PC-9 (cell line): ENCODE measurements around the gene PYDC1. TPM values are rescaled to one million over a fixed set of nuclear protein-coding genes. Genes with fewer than 3 reads are reported as not detected.

Source experiments
- BruUV-seq: library from RNA; stranded (reverse); fragments of 400-500 nt; replicated peaks from 2 replicates; lab custom pipeline; 2021; lab: Mats Ljungman, UMichigan
- CTCF ChIA-PET: fragments of 300-600 bp; sonication (Branson Sonifier 250); formaldehyde crosslinking; loops from one replicate; lab custom pipeline; 2022; ENCODE audit warnings: antibody characterized with exemption; lab: Charles Lee
- POLR2A ChIA-PET: fragments of 300-600 bp; sonication (Branson Sonifier 250); formaldehyde crosslinking; loops from one replicate; lab custom pipeline; 2022; ENCODE audit warnings: antibody characterized with exemption; ENCODE audit not compliant: unreplicated experiment; lab: Charles Lee
- DNase-seq, 2 experiments: peaks; one replicate each; pipeline versions ENCODE4 v3.0.0 to v3.0.0-alpha.2; 2015 to 2022; ENCODE audit warnings: mixed read lengths in 1 of 2
- H2AFZ ChIP-seq: fragments of 200-600 bp; sonication (generic); 2 replicates; pipeline ENCODE4 v1.8.1; 2017; ENCODE audit warnings: antibody characterized with exemption
- H3F3A ChIP-seq: fragments of 200-600 bp; sonication (generic); 2 replicates; pipeline ENCODE4 v1.8.1; 2017; ENCODE audit warnings: antibody characterized with exemption, mild to moderate bottlenecking, low read depth; ENCODE audit not compliant: insufficient read depth
- H3K27ac ChIP-seq: fragments of 200-600 bp; sonication (generic); 2 replicates; pipeline ENCODE4 v1.6.1; 2016; ENCODE audit warnings: mixed run types
- H3K27me3 ChIP-seq: fragments of 200-600 bp; sonication (generic); 2 replicates; pipeline ENCODE4 v1.6.1; 2016; ENCODE audit warnings: low read depth, mixed run types; ENCODE audit not compliant: insufficient read depth
- H3K36me3 ChIP-seq: fragments of 200-600 bp; sonication (generic); 2 replicates; pipeline ENCODE4 v1.6.1; 2016; ENCODE audit warnings: low read depth, mixed run types
- H3K4me1 ChIP-seq: fragments of 200-600 bp; sonication (generic); replicated peaks from 2 replicates; pipeline ENCODE4 v1.6.1; 2016; ENCODE audit warnings: mixed run types; ENCODE audit not compliant: insufficient read depth
- H3K4me2 ChIP-seq: fragments of 200-600 bp; sonication (generic); 2 replicates; pipeline ENCODE4 v1.6.1; 2017; ENCODE audit warnings: mixed run types
- H3K4me3 ChIP-seq: fragments of 200-600 bp; sonication (generic); 2 replicates; pipeline ENCODE4 v1.6.1; 2016; ENCODE audit warnings: mixed run types
- H3K79me2 ChIP-seq: fragments of 200-600 bp; sonication (generic); 2 replicates; pipeline ENCODE4 v1.6.1; 2017; ENCODE audit warnings: low read depth, mixed run types
- H3K9me2 ChIP-seq: fragments of 200-600 bp; sonication (generic); 2 replicates; pipeline ENCODE4 v1.8.1; 2017; ENCODE audit warnings: mild to moderate bottlenecking; ENCODE audit not compliant: insufficient read depth
- H3K9me3 ChIP-seq: fragments of 200-600 bp; sonication (generic); 2 replicates; pipeline ENCODE4 v1.8.1; 2016; ENCODE audit warnings: low read depth; ENCODE audit not compliant: insufficient read depth
- H4K20me1 ChIP-seq: fragments of 200-600 bp; sonication (generic); 2 replicates; pipeline ENCODE4 v1.8.1; 2017; ENCODE audit not compliant: insufficient read depth
- CTCF ChIP-seq: fragments of 200-600 bp; sonication (generic); conservative IDR thresholded peaks from 2 replicates; pipeline ENCODE4 v1.6.1; 2017; ENCODE audit warnings: mixed run types, antibody characterized with exemption, mild to moderate bottlenecking, moderate library complexity
- EZH2 ChIP-seq: fragments of 200-600 bp; sonication (generic); IDR thresholded peaks from 2 replicates; pipeline ENCODE4 v1.8.0; 2017; ENCODE audit warnings: antibody characterized with exemption, low read depth
- intact Hi-C: fragments of 100-400 bp; cut with micrococcal nuclease; formaldehyde crosslinking; loops from one replicate; pipeline ENCODE4 v1.10.0; 2022; ENCODE audit not compliant: unreplicated experiment
- total RNA-seq: library from RNA; stranded (reverse); gene quantifications from 2 replicates; pipeline ENCODE4 v1.2.3, GENCODE V29; 2021

The PYDC1 gene
- total RNA-seq, 1 experiment from 2014 or later = not detected

GRCh38 chr16:31224092-31224955 is 7.4 kb upstream of the PYDC1 start:
- Histone ChIP-seq H3K79me2 (no peaks in the 10 kb centered on the region), H3K9me2 (no peaks in the 10 kb centered on the region), H3K9me3 (no peaks in the 10 kb centered on the region), H3K27ac (no peak overlapping the region), H3K4me3 (no peak overlapping the region), H3K36me3 (no peaks in the 10 kb centered on the region), H3F3A (no peaks in the 10 kb centered on the region), H3K27me3 (no peaks in the 10 kb centered on the region), H3K4me1 (no peaks in the 10 kb centered on the region), H2AFZ (no peak overlapping the region), H4K20me1 (no peaks in the 10 kb centered on the region), H3K4me2 (no peak overlapping the region)
- intact Hi-C loops = no loop called here
- TF ChIP-seq EZH2 = no peak
- TF ChIP-seq CTCF = no peak
- no TSS peak for BruUV-seq
- CTCF ChIA-PET = no interaction called here
- DNase-seq = no peak
- POLR2A ChIA-PET = no interaction called here

- no peaks in the 10 kb centered on the region for H3K9me2 ChIP-seq
- H4K20me1 ChIP-seq = no peaks in the 10 kb centered on the region
- H3K27me3 ChIP-seq = no peaks in the 10 kb centered on the region
- H3K36me3 ChIP-seq = no peaks in the 10 kb centered on the region
- DNase-seq = no peak
- H2AFZ ChIP-seq = no peak overlapping the region
- H3K79me2 ChIP-seq = no peaks in the 10 kb centered on the region
- no peak overlapping the region for H3K27ac ChIP-seq
- intact Hi-C loops = no loop called here
- H3K9me3 ChIP-seq = no peaks in the 10 kb centered on the region
- ChIA-PET POLR2A (no interaction called here), CTCF (no interaction called here)
- no peaks in the 10 kb centered on the region for H3K4me1 ChIP-seq
- TF ChIP-seq CTCF = no peak
- TF ChIP-seq EZH2 = no peak
- BruUV-seq = no TSS peak
- no peaks in the 10 kb centered on the region for H3F3A ChIP-seq
- H3K4me3 ChIP-seq = no peak overlapping the region
- H3K4me2 ChIP-seq = no peak overlapping the region
These were observed 6.1 kb upstream of the PYDC1 start for GRCh38 chr16:31223044-31223443.

GRCh38 chr16:31221357-31222160 is 4.6 kb upstream of the PYDC1 start:
- no peaks in the 10 kb centered on the region for H3K9me2 ChIP-seq
- CTCF ChIA-PET = interaction anchor here (0.6 kb wide), 1 partner anchor 791 kb away, joined by 8 read pairs; no protein-coding TSS in a partner anchor
- no peak overlapping the region for H2AFZ ChIP-seq
- no peaks in the 10 kb centered on the region for H3K4me1 ChIP-seq
- intact Hi-C loops = no loop called here
- H3F3A ChIP-seq = no peaks in the 10 kb centered on the region
- DNase-seq = no peak
- no peaks in the 10 kb centered on the region for H3K79me2 ChIP-seq
- BruUV-seq = no TSS peak
- no peaks in the 10 kb centered on the region for H3K36me3 ChIP-seq
- TF ChIP-seq EZH2 (no peak), CTCF (no peak)
- peaks cover 7% of the 10 kb centered on the region; the same call in 1 of the 2 replicates for H3K27me3 ChIP-seq
- H3K9me3 ChIP-seq = no peaks in the 10 kb centered on the region
- H4K20me1 ChIP-seq = no peaks in the 10 kb centered on the region
- no peak overlapping the region for H3K4me3 ChIP-seq
- POLR2A ChIA-PET = no interaction called here
- no peak overlapping the region for H3K4me2 ChIP-seq
- no peak overlapping the region for H3K27ac ChIP-seq
